Measurements from ENCODE around the gene GNAZ. TPM values are rescaled to one million over a fixed set of nuclear protein-coding genes. Genes with fewer than 3 reads are reported as not detected.

GNAZ gene
- total RNA-seq, 1 experiment from 2014 or later: 11.1 TPM

DNA sequence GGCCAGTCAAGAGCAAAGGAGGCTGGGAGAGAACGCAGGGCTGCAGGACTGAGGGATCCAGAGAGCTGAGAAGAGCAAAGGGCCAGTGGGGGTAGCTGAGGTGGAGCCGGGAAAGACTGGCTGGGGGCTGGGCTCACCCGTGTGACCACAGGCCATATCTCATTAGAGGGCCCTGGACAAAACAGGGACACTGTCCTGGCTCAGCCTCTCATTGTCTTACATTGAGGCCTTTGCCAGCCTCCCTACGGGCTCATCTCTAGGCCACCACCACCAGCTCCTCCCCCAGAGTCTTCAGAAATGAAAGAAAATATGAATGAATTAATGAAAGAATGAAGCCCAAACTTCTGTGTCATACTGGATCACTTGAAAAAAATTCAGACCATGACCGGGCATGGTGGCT, 84.1 kb downstream of the GNAZ start:
- BruUV-seq (replicated peaks): no TSS peak

More for the DNA sequence above, 84.1 kb downstream of the GNAZ start:
- ATAC-seq (no peak), DNase-seq (ENCODE audit: low read depth, low spot score) (no peak)
- Histone ChIP-seq H3K4me2 (ENCODE audit: low read length) (no peak overlapping the region), H3K27ac (ENCODE audit: low read depth, low read length) (no peak overlapping the region), H3K4me3 (replicated peaks in 1 of 2; ENCODE audit: low read depth in 1 of 2, low read length in 2 of 2) (no peak overlapping the region), H3K9me3 (ENCODE audit: control insufficient read depth in 1 of 2, insufficient read depth in 1 of 2, low read depth in 1 of 2, low read length in 2 of 2) (no peaks in the 10 kb centered on the region), H3K36me3 (ENCODE audit: control insufficient read depth in 1 of 2, insufficient read depth in 2 of 2, low read length in 2 of 2) (no peaks in the 10 kb centered on the region), H3K27me3 (ENCODE audit: insufficient read depth, low read length) (no peaks in the 10 kb centered on the region), H3K9ac (ENCODE audit: low read length) (no peak overlapping the region), H3K9me2 (ENCODE audit: insufficient read depth) (no peaks in the 10 kb centered on the region), H2AFZ (ENCODE audit: low read depth, low read length, poor library complexity, severe bottlenecking) (no peak overlapping the region), H3K4me1 (ENCODE audit: control insufficient read depth in 1 of 2, insufficient read depth in 2 of 2, low read length in 2 of 2) (peaks cover 4 to 13% of the 10 kb centered on the region in 2 experiments; a peak in 3 of 4 replicates), H4K20me1 (ENCODE audit: insufficient read depth) (no peaks in the 10 kb centered on the region), H3K79me2 (ENCODE audit: insufficient read depth, low read length) (no peaks in the 10 kb centered on the region)
- ChIA-PET CTCF (no interaction called here), POLR2A (no interaction called here), RAD21 (ENCODE audit: low non-redundant PET in 1 of 2, low total read pairs in 2 of 2, uncharacterized antibody in 2 of 2, unreplicated experiment in 2 of 2) (no interaction called here)
- TF ChIP-seq CBX3 (IDR thresholded peaks at IDR 0.05; ENCODE audit: low read depth) (no peak), CEBPB (IDR thresholded peaks at IDR 0.05; ENCODE audit: low read depth) (no peak), ZFX (IDR thresholded peaks at IDR 0.05) (no peak), FOSL1 (IDR thresholded peaks at IDR 0.05; ENCODE audit: low read depth) (no peak), EGR1 (IDR thresholded peaks at IDR 0.05; ENCODE audit: low read depth) (no peak), RAD21 (IDR thresholded peaks at IDR 0.05; ENCODE audit: low read depth) (no peak), EZH2phosphoT487 (IDR thresholded peaks at IDR 0.05; ENCODE audit: borderline replicate concordance) (no peak), JUND (IDR thresholded peaks at IDR 0.05) (no peak), ELF1 (IDR thresholded peaks at IDR 0.05; ENCODE audit: borderline replicate concordance, low read depth) (no peak), POLR2A (IDR thresholded peaks at IDR 0.05; ENCODE audit: borderline replicate concordance, extremely low read depth, insufficient read depth, insufficient read length) (no peak), EZH2 (IDR thresholded peaks at IDR 0.05) (no peak), YY1 (IDR thresholded peaks at IDR 0.05; ENCODE audit: extremely low read depth, insufficient replicate concordance, low read depth, low read length) (no peak), SRF (IDR thresholded peaks at IDR 0.05; ENCODE audit: low read depth) (no peak), SP1 (IDR thresholded peaks at IDR 0.05; ENCODE audit: low read depth) (no peak), TCF7L2 (IDR thresholded peaks at IDR 0.05; ENCODE audit: borderline replicate concordance, extremely low read depth, insufficient read depth, insufficient read length) (no peak)
- TF ChIP-seq, protein P1, sequence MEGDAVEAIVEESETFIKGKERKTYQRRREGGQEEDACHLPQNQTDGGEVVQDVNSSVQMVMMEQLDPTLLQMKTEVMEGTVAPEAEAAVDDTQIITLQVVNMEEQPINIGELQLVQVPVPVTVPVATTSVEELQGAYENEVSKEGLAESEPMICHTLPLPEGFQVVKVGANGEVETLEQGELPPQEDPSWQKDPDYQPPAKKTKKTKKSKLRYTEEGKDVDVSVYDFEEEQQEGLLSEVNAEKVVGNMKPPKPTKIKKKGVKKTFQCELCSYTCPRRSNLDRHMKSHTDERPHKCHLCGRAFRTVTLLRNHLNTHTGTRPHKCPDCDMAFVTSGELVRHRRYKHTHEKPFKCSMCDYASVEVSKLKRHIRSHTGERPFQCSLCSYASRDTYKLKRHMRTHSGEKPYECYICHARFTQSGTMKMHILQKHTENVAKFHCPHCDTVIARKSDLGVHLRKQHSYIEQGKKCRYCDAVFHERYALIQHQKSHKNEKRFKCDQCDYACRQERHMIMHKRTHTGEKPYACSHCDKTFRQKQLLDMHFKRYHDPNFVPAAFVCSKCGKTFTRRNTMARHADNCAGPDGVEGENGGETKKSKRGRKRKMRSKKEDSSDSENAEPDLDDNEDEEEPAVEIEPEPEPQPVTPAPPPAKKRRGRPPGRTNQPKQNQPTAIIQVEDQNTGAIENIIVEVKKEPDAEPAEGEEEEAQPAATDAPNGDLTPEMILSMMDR (IDR thresholded peaks at IDR 0.05 in 2 of 3, conservative IDR thresholded peaks at IDR 0.05 in 1 of 3; ENCODE audit: borderline replicate concordance in 1 of 3, insufficient read depth in 1 of 3, low read depth in 2 of 3, low read length in 2 of 3): no peak
- TF ChIP-seq, protein P2, sequence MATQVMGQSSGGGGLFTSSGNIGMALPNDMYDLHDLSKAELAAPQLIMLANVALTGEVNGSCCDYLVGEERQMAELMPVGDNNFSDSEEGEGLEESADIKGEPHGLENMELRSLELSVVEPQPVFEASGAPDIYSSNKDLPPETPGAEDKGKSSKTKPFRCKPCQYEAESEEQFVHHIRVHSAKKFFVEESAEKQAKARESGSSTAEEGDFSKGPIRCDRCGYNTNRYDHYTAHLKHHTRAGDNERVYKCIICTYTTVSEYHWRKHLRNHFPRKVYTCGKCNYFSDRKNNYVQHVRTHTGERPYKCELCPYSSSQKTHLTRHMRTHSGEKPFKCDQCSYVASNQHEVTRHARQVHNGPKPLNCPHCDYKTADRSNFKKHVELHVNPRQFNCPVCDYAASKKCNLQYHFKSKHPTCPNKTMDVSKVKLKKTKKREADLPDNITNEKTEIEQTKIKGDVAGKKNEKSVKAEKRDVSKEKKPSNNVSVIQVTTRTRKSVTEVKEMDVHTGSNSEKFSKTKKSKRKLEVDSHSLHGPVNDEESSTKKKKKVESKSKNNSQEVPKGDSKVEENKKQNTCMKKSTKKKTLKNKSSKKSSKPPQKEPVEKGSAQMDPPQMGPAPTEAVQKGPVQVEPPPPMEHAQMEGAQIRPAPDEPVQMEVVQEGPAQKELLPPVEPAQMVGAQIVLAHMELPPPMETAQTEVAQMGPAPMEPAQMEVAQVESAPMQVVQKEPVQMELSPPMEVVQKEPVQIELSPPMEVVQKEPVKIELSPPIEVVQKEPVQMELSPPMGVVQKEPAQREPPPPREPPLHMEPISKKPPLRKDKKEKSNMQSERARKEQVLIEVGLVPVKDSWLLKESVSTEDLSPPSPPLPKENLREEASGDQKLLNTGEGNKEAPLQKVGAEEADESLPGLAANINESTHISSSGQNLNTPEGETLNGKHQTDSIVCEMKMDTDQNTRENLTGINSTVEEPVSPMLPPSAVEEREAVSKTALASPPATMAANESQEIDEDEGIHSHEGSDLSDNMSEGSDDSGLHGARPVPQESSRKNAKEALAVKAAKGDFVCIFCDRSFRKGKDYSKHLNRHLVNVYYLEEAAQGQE (IDR thresholded peaks at IDR 0.05; ENCODE audit: low read depth): no peak
- TF ChIP-seq, protein P3, sequence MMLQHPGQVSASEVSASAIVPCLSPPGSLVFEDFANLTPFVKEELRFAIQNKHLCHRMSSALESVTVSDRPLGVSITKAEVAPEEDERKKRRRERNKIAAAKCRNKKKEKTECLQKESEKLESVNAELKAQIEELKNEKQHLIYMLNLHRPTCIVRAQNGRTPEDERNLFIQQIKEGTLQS (IDR thresholded peaks at IDR 0.05): no peak
- TF ChIP-seq, protein P4, sequence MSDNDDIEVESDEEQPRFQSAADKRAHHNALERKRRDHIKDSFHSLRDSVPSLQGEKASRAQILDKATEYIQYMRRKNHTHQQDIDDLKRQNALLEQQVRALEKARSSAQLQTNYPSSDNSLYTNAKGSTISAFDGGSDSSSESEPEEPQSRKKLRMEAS (IDR thresholded peaks at IDR 0.05): no peak
- intact Hi-C loops (cut with micrococcal nuclease): no loop called here

Measured in HCT116 (cell line).